Stimulated activated CD8-positive, alpha-beta memory T cell treated with anti-CD3 and anti-CD28 coated beads, Interleukin-4, amount 100 ng/mL, for 1 hour (primary cell): ENCODE data around the gene ARHGEF16.

ENCODE experiments used
- DNase-seq, 2 donors: peaks; one replicate each; pipeline ENCODE4 v3.0.0-alpha.2; 2020; ENCODE audit warnings: low read depth in 2 of 2, low spot score in 1 of 2

Gene ARHGEF16

GRCh38 chr1:3515272-3515671 lies 60.8 kb downstream of the ARHGEF16 start:
- DNase-seq, result no peak

GRCh38 chr1:3515774-3516480 lies 61.5 kb downstream of the ARHGEF16 start:
- DNase-seq, result no peak

GRCh38 chr1:3516481-3516869 lies 62.0 kb downstream of the ARHGEF16 start:
- no peak for DNase-seq

GRCh38 chr1:3516911-3517675 lies 62.6 kb downstream of the ARHGEF16 start:
- DNase-seq, result no peak

- no peak for DNase-seq
Observed at GRCh38 chr1:3518256-3518655, 63.8 kb downstream of the ARHGEF16 start.

- no peak for DNase-seq
Observed at GRCh38 chr1:3518756-3519155, 64.3 kb downstream of the ARHGEF16 start.

- DNase-seq, result no peak
Observed at GRCh38 chr1:3519301-3519885, 64.9 kb downstream of the ARHGEF16 start.

- DNase-seq, result no peak
Observed at GRCh38 chr1:3520419-3521378, 66.2 kb downstream of the ARHGEF16 start.

GRCh38 chr1:3521426-3521825 lies 67.0 kb downstream of the ARHGEF16 start:
- DNase-seq, result no peak

- no peak for DNase-seq
Observed at GRCh38 chr1:3522112-3522511, 67.6 kb downstream of the ARHGEF16 start.

GRCh38 chr1:3522564-3523265 lies 68.2 kb downstream of the ARHGEF16 start:
- DNase-seq, result no peak

- DNase-seq, result no peak
Observed at GRCh38 chr1:3523980-3524379, 69.5 kb downstream of the ARHGEF16 start.

GRCh38 chr1:3524556-3525203 lies 70.2 kb downstream of the ARHGEF16 start:
- DNase-seq, result no peak

- DNase-seq, result no peak
Observed at GRCh38 chr1:3525551-3526482, 71.4 kb downstream of the ARHGEF16 start.

- DNase-seq, result no peak
Observed at GRCh38 chr1:3527774-3528173, 73.3 kb downstream of the ARHGEF16 start.

GRCh38 chr1:3529099-3529729 lies 74.7 kb downstream of the ARHGEF16 start:
- DNase-seq, result no peak

- no peak for DNase-seq
Observed at GRCh38 chr1:3530086-3530925, 75.8 kb downstream of the ARHGEF16 start.
